Inflammatory macrophage (primary cell): ENCODE measurements around the gene TSACC.

Experiments
- DNase-seq, 2 donors: peaks; one replicate each; pipeline ENCODE4 v3.0.0-alpha.2; 2020 to 2022

TSACC gene

DNA sequence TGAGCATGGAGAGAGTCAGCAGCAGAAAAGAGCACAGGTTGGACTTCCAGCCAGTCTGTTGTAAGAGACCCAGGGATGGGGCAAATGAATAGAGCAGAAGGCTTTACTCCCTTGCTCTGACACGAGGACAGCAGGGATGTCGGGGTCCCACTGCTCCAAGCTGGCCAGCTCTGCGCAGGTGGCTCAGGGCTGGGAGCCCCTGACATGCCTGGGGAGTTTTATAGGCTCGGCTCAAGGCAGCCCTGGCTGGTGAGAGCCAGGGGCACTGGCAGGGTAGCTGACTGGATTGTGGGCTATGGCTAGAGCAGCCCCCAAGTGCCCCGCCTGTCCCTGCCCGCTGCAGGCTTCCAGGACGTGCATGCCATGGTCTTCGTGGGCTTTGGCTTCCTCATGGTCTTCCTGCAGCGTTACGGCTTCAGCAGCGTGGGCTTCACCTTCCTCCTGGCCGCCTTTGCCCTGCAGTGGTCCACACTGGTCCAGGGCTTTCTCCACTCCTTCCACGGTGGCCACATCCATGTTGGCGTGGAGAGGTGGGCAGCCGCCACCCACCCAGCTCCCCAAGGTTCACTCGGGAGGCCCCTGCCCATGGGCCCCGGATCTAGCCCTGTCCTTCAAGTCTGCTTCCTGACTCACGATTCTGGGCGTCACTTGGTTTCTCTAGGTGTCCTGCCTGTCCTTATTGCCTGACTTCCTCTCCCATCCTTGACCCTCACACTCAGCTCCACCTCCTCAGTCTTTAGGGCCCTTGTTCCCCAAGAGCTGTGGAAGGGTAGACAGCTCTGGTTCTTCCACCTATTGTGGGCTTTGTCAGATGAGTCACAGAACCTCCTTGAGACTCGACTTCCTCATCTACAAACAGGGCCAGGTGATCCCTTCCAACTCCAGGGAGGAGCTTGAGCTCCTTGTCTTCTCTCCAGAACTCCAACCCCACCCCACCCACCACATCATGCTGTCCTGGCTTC, 38.9 kb downstream of the TSACC start:
- peak in 1 of 2 donors; percentile 25 for DNase-seq

GRCh38 chr1:156378557-156378956, 40.2 kb downstream of the TSACC start:
- DNase-seq, result no peak

- DNase-seq, result no peak
These were observed 41.3 kb downstream of the TSACC start for GRCh38 chr1:156379420-156380165.

DNA sequence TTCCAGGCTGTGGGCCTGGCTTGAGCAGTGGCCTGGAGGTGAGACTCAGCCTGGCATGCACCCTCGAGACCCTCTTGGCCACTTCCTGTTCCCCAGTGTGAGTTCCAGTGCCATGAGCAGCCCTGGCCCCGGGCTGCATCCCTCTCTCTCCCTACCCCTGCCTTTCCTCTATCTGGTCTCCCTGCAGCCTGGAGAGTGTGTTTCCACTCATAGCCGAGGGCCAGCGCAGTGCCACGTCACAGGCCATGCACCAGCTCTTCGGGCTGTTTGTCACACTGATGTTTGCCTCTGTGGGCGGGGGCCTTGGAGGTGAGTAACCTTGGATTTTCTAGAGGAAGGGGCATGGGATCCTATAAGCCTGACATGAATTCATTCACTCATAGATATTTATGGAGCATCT, 44.2 kb downstream of the TSACC start:
- DNase-seq, result no peak

DNA sequence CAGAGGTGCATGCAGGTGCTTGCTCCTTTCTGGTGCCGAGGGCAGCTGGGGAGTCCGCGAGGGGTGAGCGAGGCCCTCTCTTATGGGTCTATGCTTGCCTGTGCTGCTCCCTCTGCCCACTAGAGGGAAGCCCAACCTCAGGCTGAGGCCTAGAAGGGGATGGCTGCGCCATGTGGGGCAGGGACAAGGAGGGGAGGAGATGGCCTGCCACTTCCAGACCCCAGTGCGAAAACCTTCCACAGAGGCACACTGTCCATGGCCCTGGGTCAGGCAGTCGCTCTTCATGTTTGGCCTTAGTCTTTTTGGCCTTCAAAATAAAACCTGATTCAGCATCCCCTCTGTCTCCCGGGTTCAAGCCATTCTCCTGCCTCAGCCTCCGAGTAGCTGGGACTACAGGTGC, 44.7 kb downstream of the TSACC start:
- DNase-seq, result peak; percentile 49 to 58

DNA sequence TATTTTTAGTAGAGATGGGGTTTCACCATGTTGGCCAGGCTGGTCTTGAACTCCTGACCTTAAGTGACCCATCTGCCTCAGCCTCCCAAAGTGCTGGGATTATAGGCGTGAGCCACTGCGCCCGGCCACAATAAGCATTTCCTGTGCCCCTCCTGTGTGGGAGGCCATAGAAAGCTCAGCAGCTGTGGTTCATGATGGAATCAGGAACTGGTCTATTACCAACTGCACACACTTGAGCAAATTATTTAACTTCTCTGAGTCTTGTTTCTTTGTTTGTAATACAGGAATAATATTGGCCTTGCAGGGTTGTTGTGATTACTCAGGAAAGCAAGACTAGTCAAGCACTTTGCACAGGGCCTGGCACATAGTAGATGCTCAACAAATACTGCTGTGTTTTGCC, 45.7 kb downstream of the TSACC start:
- DNase-seq, result peak; percentile 83 to 89

DNA sequence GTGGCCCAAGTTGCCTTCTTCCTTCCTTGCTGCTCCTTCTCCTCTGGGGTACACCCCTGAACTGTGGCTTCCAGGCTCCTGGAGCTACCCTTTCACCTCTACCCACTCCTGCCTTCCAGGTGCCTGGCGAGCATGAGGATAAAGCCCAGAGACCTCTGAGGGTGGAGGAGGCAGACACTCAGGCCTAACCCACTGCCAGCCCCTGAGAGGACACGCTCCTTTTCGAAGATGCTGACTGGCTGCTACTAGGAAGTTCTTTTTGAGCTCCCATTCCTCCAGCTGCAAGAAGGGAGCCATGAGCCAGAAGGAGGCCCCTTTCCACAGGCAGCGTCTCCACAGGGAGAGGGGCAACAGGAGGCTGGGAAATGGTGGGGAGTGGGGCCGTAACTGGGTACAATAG, 46.3 kb downstream of the TSACC start:
- DNase-seq, result no peak

- peak; percentile 48 to 60 for DNase-seq
These were observed 47.3 kb downstream of the TSACC start for GRCh38 chr1:156385534-156386031.

- DNase-seq, result no peak
These were observed 48.0 kb downstream of the TSACC start for GRCh38 chr1:156386134-156386901.

DNA sequence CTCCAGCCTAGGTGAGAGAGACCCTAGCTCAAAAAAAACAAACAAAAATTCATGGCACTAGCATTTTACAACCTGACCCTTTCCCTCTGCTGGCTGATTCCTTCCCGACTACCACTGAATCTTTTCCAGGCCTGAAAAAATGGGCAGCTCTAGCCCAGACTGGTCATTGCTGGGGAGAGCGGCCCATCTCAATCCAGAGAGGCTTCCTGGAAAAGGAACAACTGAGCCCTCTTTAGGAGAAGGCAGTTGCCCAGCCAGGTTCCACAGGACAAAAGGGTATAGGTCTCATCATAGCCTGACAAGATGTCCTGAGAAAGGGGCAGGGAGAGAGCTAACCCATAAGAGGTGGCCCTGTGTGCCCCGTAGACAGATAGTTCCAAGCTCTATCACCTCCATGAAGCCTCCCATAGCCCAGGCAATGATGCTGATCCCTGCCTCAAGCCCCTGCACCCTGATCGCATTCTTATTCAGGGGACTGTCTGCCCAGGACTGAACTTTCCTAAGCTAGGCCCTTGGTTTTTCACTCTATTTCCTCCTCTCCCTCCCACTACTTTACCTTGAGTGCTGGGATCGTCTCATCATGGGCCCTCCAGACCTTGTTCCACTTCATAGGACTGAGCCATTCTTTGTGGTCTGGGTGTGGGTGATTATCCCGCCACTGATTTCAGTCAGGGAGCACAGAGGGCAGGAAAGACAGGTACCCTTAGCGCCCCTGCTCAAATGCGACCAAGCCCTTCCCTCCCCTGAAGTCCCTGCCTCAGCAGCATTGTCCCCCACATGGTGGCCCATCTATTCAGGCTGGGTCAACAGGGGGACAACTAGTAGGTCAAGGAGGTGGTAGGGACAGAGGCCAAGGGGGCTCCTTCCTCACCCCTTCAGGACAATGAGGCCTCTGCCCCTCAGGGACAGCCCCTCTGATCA, 48.9 kb downstream of the TSACC start:
- no peak for DNase-seq

DNA sequence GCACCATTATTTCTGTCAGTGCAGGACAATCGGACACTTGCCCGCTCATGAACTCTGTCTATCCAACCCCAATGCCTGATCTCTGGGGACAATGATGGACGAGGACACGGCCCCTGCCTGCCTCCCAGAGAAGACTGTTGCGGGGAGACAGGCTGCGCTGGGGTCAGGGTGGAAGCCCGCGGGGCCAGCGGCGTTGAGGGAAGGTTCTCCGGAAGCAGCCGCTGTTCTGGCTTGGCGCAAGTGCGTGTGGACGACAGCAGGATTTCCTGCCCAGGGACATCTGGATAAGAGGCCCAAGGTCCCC, 49.5 kb downstream of the TSACC start:
- DNase-seq, result no peak

GRCh38 chr1:156388174-156389137, 50.1 kb downstream of the TSACC start:
- no peak for DNase-seq

DNA sequence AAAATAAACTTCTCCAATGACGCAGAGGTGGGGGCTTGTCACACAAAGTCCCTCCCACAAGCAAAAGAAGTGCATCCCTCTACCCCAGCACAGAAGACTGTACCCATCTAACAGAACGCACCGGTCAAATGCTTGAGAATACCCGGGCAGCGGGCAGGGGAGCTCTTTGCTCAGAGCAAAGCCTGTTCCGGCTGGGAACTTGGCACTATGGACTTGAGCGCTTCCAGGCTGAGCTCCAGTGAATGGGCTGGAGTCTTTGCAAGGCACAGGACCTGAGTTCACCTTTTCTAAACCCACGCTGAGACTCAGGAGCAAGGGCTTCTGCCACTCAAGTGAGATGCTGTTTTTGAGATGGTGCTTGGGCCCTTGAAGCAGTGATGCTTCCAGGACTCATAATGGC, 51.0 kb downstream of the TSACC start:
- DNase-seq, result no peak

DNA sequence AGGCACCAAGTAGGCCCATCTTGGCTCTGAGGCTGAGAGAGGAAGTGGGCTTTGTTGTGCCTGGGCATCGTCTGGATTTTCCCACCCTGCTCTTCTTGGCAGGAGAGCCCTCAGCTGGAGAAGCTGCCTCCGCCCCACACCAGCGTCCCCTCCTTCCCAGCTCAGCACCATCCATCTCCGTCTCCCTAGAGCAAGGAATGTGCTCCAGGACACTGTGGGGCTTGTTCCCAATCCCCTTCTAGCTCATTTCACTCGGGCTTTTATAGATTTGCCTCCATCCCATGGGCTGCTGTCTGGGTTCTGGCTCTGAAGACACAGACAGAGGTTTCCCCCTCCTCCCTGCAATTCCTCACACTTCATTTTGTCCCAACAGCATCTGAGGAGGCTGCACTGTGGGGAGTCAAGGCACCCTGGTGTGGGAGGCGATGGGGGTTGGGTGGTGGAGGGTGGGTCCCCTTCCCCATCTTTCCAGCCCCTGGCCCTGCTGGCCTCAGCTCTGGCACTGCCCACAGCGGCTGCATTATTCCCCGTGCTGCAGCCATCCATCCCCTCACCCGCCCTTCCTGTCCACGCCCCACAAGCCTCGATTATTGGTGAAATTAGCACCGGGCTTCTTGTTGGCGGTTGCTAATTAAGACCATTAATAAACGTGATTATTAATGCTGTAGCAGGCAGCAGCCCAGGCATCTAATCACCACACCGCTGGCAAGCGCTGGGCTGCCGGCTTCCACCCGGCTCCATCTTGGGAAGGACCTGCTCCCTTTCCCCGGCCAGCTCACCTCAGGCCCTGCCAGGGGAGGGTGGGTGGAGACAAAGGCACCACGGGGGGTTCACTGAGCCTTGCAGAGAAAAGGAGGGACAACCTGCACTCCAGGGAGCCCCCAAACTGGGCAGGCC, 52.4 kb downstream of the TSACC start:
- no peak for DNase-seq

GRCh38 chr1:156391366-156391677, 53.0 kb downstream of the TSACC start:
- no peak for DNase-seq

GRCh38 chr1:156391701-156392100, 53.4 kb downstream of the TSACC start:
- DNase-seq, result no peak

DNA sequence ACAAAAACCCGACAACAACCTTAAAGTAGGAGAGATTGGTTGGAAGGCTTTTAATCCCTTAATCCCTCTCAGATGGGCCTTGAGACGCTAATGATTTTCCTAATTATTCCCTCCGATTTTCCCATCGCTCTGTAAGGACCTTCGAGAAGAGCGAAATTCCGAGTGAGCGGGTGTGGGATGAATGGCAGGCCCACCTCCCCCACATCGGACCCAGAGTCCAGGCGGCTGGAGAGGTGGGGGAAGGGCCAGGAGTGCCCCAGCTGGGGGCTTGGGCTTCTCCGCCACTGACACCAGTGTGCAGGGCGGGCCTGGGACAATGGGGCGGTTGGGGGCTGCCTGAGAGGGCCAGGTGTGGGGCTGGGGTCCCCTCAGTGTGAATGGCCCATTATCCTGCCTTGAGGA, 54.1 kb downstream of the TSACC start:
- no peak for DNase-seq

GRCh38 chr1:156393095-156393494, 54.8 kb downstream of the TSACC start:
- no peak for DNase-seq

DNA sequence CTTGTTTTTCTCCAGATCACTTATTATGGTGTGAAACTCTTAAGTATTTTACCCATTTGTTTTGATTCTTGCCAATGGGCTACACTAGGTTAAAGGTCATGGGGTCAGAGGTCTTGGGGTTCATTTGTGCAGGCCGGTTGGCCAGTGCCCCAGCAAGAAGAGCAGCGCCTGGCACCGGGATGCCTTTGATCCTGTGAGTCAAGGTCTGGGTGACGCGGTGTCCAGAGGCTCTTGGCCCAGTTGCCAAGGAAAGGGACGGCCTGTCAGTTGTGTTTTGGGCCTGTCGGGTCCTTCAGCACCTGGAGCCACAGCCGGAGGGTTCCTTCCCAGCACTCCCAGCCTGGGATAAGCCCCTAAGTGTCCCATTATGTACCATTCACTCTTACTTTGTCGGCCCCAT, 55.8 kb downstream of the TSACC start:
- DNase-seq, result no peak
